AG04450 (cell line): Measurements from ENCODE around the gene ITGB1BP1. TPM values are rescaled to one million over a fixed set of nuclear protein-coding genes. Genes with fewer than 3 reads are reported as not detected.

Experiments
- CTCF ChIA-PET: fragments of 300-600, 350-600 bp; formaldehyde crosslinking; extraction: SDS; loops from one replicate; lab custom pipeline; 2022; ENCODE audit warnings: antibody characterized with exemption, inconsistent platforms; lab: Charles Lee
- POLR2A ChIA-PET: fragments of 350-600 bp; formaldehyde crosslinking; extraction: SDS; loops from one replicate; lab custom pipeline; 2021; ENCODE audit warnings: antibody characterized with exemption, inconsistent platforms; lab: Yijun Ruan, JAX
- DNase-seq: peaks from one replicate; pipeline ENCODE4 v3.0.0-alpha.2; 2011; ENCODE audit warnings: low read depth, low spot score
- H3K27ac ChIP-seq: one replicate; pipeline ENCODE4 v1.5.1; 2012; ENCODE audit warnings: low read depth, low read length, control low read depth
- H3K27me3 ChIP-seq: one replicate; pipeline ENCODE4 v1.6.0; 2012; ENCODE audit warnings: low read length; ENCODE audit not compliant: control insufficient read depth, insufficient read depth
- H3K4me3 ChIP-seq: 2 replicates; pipeline ENCODE4 v1.5.1; 2011; ENCODE audit warnings: mild to moderate bottlenecking, low read depth, low read length, control low read depth
- H3K9me3 ChIP-seq: 2 replicates; pipeline ENCODE4 v1.5.1; 2012; ENCODE audit warnings: low read length; ENCODE audit not compliant: control insufficient read depth, insufficient read depth
- CTCF ChIP-seq: IDR thresholded peaks from 2 replicates; pipeline ENCODE4 v1.5.1; 2011; ENCODE audit warnings: low read depth, low read length, control low read depth, inconsistent platforms
- polyA plus RNA-seq: library from polyadenylated mRNA; depleted of rRNA; stranded (reverse); fragments of >200 nt; gene quantifications from 2 replicates; pipeline ENCODE4 v1.2.3, GENCODE V29; 2011

The ITGB1BP1 gene
- polyA plus RNA-seq, 1 experiment, result 212 TPM

- no peak for TF ChIP-seq CTCF
- ChIA-PET POLR2A (no interaction called here), CTCF (no interaction called here)
Observed at GRCh38 chr2:9466147-9466683, 42.9 kb upstream of the ITGB1BP1 start.

DNA sequence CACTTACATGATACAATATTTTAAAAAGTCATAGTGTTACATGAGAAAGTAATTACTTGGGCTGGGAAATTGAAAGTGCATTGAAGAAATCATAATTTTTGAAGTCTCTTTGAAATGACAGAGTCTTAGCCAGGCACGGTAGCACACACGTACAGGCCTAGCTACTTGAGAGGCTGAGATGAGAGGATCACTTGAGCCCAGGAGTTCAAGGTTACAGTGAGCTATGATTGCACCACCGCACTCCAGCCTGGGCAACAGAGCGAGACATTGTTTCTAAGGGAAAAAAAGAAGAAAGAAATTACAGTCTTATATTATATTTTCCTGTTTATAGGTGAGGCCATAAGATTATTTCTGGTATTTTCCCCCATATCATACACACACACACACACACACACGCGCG lies 41.8 kb upstream of the ITGB1BP1 start:
- POLR2A ChIA-PET, result no interaction called here

More at GRCh38 chr2:9466147-9466683, 42.9 kb upstream of the ITGB1BP1 start:
- H3K4me3 ChIP-seq, result no peak overlapping the region
- no peaks in the 10 kb centered on the region; the same call in 1 of the 2 replicates for H3K9me3 ChIP-seq
- no peaks in the 10 kb centered on the region for H3K27me3 ChIP-seq
- DNase-seq, result no peak
- H3K27ac ChIP-seq, result no peak overlapping the region

GRCh38 chr2:9463698-9464034 lies 40.3 kb upstream of the ITGB1BP1 start:
- CTCF ChIA-PET, result no interaction called here
- POLR2A ChIA-PET, result no interaction called here
- no peaks in the 10 kb centered on the region for H3K27me3 ChIP-seq
- no peaks in the 10 kb centered on the region; the same call in 1 of the 2 replicates for H3K9me3 ChIP-seq
- H3K27ac ChIP-seq, result no peak overlapping the region
- no peak for TF ChIP-seq CTCF
- DNase-seq, result no peak
- no peak overlapping the region for H3K4me3 ChIP-seq

More for the DNA sequence above, 41.8 kb upstream of the ITGB1BP1 start:
- no peak overlapping the region for H3K27ac ChIP-seq
- H3K4me3 ChIP-seq, result no peak overlapping the region
- no peaks in the 10 kb centered on the region; the same call in 1 of the 2 replicates for H3K9me3 ChIP-seq
- H3K27me3 ChIP-seq, result no peaks in the 10 kb centered on the region
- CTCF ChIA-PET, result interaction anchor here (0.7 kb wide), 1 partner anchor 67 kb away, joined by 6 read pairs; no protein-coding TSS in a partner anchor
- DNase-seq, result no peak
- no peak for TF ChIP-seq CTCF

DNA sequence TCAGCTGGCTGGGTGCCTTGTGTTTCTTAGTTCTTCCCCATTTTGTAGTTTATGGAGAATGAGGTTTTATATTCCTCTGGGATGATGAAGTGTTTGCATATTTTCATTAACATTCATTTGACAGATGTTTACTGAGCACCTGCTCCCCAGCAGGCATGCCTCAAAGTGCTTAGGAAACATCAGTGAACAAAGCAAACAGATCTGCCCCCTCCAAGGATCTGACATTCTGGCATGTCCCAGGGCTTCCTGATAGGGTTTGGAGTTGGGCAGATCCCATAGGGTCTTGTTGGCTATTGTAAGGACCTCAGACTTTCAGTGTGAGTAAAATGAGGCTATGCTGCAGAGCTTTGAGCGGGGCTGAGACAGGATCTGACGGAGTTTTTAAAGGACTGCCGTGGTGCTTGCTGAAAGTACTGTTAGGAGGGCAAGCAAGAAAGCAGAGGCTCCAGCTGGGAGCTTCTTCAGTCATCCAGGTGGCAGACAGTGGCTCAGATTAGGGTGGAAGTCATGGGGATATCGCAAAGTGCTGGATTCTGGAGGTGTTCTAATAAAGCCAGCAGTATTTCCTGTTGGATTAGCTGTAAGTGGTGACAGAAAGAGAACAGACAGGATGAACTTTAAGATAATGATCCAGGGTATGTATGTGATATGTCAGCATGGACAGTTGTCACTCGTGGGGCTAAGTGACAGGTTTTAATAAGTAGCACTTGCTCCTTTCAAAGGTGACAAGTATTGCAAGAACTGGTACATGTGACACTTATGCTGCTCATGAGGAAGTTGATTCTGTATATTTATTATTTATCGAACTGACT lies 39.8 kb upstream of the ITGB1BP1 start:
- H3K4me3 ChIP-seq, result no peak overlapping the region
- no peak for DNase-seq
- peak overlapping the region; percentile 42 for H3K27ac ChIP-seq
- TF ChIP-seq CTCF, result no peak
- H3K9me3 ChIP-seq, result no peaks in the 10 kb centered on the region; the same call in 1 of the 2 replicates
- POLR2A ChIA-PET, result no interaction called here
- CTCF ChIA-PET, result no interaction called here
- no peaks in the 10 kb centered on the region for H3K27me3 ChIP-seq

GRCh38 chr2:9462313-9462712 lies 39.0 kb upstream of the ITGB1BP1 start:
- no peak for DNase-seq
- Histone ChIP-seq H3K27ac (no peak overlapping the region), H3K4me3 (no peak overlapping the region), H3K9me3 (no peaks in the 10 kb centered on the region; the same call in 1 of the 2 replicates), H3K27me3 (no peaks in the 10 kb centered on the region)
- CTCF ChIA-PET, result no interaction called here
- no peak for TF ChIP-seq CTCF
- POLR2A ChIA-PET, result no interaction called here
